Right lung (tissue), 5 donors: ENCODE data around the gene LIFR. TPM values are rescaled to one million over a fixed set of nuclear protein-coding genes. Genes with fewer than 3 reads are reported as not detected.

ENCODE experiments used
- DNase-seq, 2 donors: peaks; one replicate each; pipeline ENCODE4 v3.0.0-alpha.2; 2013
- polyA plus RNA-seq, 5 donors: library from polyadenylated mRNA; unstranded; fragments of 120-200 nt; gene quantifications; one replicate each; pipeline versions ENCODE4 v1.2.1 to v1.2.3, GENCODE V29; 2013; ENCODE audit warnings: inconsistent platforms in 1 of 5, low replicate concordance in 1 of 5; ENCODE audit not compliant: insufficient read length in 5 of 5, insufficient read depth in 1 of 5

The LIFR gene
- polyA plus RNA-seq, 5 donors = 113 to 233 (median 193) TPM

DNA sequence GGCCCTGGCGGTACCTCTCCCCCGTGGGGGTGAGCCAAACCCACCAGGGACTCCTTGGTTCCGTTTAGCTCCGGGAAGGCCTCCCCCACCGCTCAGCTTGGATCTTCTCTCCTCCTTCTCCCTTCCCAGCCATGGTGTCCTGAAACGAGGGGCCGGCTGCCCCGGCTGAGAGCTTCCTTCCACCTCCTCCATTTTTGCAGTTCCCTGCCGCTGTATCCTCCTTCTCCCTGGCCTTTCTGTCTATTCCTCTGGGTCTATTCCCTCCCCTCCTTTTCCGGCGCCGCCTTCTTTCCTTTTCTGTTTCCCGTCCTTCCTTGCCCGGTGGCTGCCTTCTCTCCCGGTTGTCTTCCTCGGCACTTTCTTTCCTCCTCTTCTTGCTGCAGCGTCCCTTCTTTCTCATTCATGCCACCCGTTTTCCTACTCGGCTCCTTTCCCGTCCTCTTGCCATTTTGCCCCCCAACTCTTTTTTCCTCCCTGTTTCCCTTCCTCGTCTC is 110.4 kb downstream of the LIFR start:
- no peak for DNase-seq

- DNase-seq = no peak
These were observed 110.9 kb downstream of the LIFR start for GRCh38 chr5:38445374-38446028.

DNA sequence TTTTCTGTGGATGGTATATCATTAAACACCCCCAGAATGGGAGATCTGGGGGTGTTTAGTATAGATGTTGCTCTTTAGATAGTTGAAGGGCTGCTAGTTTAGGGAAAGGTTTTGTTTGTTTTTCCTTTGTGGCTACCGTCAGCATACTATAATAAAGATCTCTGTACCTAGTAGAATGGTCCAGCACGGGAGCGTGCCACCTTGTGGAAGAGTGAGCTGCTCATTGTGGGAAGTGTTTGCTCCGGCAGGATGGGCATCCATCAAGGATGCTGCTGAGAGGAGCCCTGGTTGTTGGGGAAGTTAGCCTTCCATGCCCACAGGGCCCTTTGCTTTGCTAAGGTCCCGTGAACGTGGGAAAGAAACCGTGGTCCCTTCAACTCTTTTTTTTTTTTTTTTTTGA is 113.1 kb downstream of the LIFR start:
- DNase-seq = no peak

DNA sequence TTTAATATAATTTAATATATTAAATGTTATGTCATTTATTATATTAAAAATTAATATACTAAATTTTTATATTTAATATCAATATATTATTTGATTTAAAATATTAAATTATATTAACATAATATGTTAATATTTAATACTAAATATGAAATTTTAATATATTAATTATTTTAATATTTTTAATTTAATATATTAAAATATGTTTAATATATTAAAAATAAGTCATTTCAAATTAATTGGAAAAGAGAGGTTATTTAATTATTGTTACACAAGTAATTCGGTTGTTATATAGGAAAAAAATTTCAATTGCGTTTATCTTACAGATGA is 114.2 kb downstream of the LIFR start:
- DNase-seq = no peak

GRCh38 chr5:38441453-38442246 is 114.8 kb downstream of the LIFR start:
- DNase-seq = peak; percentile 83 to 89

GRCh38 chr5:38438757-38439156 is 117.7 kb downstream of the LIFR start:
- no peak for DNase-seq

- no peak for DNase-seq
These were observed 121.3 kb downstream of the LIFR start for GRCh38 chr5:38434966-38435705.

GRCh38 chr5:38433160-38433861 is 123.1 kb downstream of the LIFR start:
- DNase-seq = peak; percentile 85 to 86

DNA sequence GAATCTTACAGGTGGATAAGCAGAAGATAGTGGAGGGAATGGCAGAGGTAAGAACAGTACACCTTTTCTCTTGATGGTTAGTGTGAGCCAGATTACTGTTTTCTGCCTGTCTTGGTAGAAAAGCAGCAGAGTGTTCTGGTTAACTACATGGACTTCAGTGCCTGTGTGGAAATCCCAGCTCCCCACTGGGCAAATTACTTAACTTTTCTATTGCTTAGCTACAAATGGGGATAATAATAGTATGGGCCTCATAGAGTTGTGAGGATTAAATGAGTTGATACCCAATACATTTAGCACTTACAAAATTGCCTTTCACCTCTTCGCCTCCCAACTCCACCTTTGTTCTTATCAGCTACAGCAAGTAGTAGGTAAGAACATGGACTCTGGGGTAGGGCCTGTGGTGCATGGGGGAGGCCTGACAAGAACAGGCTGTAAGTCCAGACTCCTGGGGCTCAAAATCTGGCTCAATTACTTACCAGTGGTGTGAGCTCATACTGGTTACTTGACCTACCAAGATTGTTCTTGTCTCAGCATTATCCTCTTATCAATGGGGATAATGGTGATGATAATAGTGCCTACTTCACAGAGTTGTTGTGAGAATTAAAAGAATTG is 125.1 kb downstream of the LIFR start:
- no peak for DNase-seq

GRCh38 chr5:38426986-38427950 is 129.2 kb downstream of the LIFR start:
- DNase-seq = no peak

DNA sequence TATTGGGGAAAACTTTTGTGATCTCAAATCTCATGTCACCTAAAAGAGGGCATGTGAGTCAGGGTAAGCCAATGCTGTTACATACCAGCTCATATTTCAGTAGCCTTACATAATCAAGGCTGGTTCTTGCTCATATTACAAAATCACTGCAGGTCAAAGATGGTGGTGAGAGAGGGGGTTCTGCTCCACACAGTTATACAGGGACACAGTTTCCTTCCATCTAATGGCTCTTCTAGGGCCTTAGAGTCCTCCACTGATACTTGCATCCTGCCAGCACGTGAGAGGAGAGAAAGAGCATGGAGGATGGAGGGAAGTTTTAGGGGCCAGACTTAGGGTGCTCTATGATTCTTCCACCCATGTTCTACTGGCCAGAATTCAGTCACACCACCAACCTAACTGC is 130.0 kb downstream of the LIFR start:
- DNase-seq = no peak
